Muscle of back (tissue), 11 donors: ENCODE measurements around the gene MTMR8. TPM values are rescaled to one million over a fixed set of nuclear protein-coding genes. Genes with fewer than 3 reads are reported as not detected.

Experiments
- DNase-seq, 3 donors: peaks; one replicate each; pipeline versions ENCODE4 v3.0.0 to v3.0.0-alpha.2; 2013
- polyA plus RNA-seq, 10 donors: library from polyadenylated mRNA; unstranded; fragments of 120-200 nt; gene quantifications; one replicate each; pipeline ENCODE4 v1.2.1, GENCODE V29; 2013; ENCODE audit not compliant: insufficient read length in 10 of 10

MTMR8 gene
- polyA plus RNA-seq, 10 donors: 0.98 to 2.1 (median 1.3) TPM

DNA sequence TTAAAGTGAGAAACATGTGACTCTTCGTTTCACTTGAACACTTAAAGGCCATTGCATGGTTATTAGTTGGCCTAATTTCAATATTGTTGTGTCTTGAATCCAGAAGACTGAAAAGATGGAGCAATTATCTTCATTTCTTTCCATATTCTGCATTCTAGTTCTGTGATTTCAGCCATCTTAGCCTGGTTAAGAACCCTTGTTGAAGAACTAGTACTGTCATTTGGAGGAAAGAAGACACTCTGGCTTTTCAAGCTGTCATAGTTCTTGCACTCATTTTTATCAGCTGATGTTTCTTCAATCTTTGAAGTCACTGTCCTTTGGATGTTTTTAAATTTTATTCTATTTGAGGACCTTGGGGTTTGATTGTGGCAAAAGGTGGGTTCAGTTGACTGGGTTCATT lies 81.6 kb downstream of the MTMR8 start:
- DNase-seq: no peak

DNA sequence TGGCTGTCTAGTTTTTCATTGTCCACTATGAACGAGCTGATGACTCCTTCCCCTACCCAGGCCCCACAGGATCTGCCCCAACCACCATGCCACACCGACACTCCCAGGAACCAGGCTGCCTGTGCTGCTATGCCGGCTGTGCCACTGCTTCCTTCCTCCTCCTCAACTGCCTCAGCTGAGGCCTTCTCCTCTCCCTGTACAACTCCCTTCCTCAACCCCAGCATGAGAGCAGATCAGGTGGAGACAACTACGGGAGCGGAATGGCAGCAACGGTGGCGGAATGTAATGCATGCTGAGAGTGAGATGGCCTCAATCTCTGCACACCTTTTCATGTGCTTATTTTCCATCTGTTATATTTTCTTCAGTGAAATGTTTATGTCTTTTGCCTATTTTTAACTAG lies 88.5 kb downstream of the MTMR8 start:
- DNase-seq: no peak

DNA sequence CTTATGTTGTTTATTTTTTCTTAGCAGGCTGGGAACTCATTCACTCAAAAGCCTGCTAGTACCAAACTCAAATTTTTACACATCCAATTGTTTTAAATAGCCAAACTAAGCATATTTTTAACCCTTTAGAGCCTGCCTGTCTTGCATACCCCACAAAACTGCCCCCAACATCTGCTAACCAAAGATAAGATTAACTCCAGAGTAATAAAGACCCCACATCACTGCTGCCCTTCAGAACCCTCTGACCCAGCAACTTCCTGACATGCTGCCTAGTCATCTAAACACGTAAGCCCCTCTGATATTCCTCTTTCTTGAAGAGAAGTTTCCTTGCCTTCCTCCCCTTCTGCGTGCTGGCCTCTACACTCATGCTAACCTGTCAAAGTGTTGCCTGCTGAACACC lies 104.1 kb downstream of the MTMR8 start:
- DNase-seq: no peak

DNA sequence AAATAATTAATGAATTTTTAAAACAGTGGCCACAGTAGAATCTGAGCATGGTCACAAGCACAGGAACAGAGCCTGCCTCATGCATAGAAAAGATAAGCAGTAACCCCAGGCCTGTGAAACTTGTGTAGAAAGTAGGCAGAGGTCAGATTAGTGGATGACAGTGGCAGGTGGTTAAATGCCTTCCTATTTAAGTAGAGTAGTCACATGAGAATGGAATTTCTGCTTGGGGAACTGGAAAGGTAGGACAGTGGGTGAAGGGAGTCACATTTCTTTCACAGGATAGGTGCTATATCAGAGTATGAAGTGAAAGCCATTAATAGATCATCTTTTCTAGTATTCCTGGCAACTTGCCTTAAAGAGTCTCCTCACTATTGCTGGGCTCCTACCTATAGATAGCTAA lies 130.0 kb downstream of the MTMR8 start:
- DNase-seq: peak in 2 of 3 donors; percentile 0 to 3

DNA sequence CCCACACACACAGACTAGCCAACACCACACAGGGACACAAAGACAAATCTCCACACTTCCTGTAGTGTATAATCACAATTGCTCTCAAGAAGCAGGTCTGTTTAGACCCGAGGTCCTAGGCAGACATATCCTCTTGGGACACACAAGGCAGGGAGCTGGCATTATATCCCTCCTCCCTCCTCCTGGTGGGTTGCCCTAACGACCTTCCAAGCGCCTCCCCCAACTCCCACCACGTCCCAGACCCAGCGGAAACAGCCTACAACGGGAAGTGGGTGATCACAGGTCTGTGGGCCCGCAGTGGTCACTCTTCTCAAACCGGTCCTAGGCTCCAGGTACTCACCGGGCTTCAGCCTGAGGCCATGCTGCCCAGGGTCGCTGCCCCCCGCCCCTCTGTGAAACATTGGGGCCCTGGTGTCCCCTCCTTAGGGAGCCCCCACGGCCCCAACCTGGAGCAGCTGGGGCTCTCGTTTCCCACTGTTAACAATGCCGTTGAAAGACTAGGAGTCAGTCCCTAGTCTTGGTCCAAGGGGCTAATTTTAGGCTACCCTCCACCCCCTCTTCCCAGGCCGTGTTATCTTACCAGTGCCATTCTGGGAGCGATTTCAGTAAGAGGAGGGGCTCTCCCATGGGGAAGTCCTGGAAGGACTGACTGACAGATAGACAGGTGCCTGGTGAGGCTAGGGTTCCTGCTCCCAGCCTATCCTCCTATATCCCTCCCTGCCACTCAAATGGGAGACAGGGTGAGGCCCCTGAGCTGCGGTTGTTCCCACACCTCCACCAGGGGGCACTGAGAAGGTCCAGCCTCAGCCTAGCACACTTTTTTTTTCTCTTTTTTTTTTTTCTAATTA lies 164.9 kb downstream of the MTMR8 start, which contains the start of gene ASB12:
Gene ASB12 (minus strand): TSS at position 485 of the 848 bp plus-strand sequence. CDS start 4,957 bp downstream, outside the sequence.
- peak; percentile 2 to 24 (median 8) for DNase-seq

DNA sequence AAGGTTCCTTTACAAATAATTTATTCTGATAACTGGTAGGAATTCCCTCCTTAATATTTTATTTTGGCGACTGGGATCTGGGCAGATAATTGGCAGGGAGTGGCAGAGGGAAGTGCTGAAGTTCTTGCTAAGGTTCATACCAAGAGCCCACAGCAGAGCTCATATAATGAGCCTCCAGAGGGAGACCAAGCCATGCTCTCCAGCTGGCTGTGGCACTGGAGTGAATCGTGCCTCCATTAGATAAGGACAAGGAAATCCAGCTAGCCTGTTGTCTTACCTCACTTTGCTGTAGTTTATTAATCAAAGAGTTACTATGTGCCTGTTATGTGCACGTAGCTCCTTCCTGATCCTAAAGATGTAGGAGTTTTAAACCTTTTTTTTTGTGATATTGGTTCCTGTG lies 166.1 kb downstream of the MTMR8 start:
- DNase-seq: peak in 1 of 3 donors; percentile 3

Other genes with a start within 250 kb of the MTMR8 start
- gene AMER1, start 189.7 kb downstream of the MTMR8 start, polyA plus RNA-seq: 1 to 10 TPM; 5.6 to 7.4 (median 6.0) TPM
- gene ASB12, start 164.8 kb downstream of the MTMR8 start, polyA plus RNA-seq: 10 to 100 TPM; 10.2 to 31.5 (median 24.2) TPM